Measurements from ENCODE around the gene R3HCC1L.

R3HCC1L gene

GRCh38 chr10:98134431-98135221, at the start of gene R3HCC1L:
TSS of gene R3HCC1L (plus strand) at chr10:98134657. CDS start at chr10:98208115, 73,458 bp downstream.
- peak; percentile 81 for DNase-seq (ENCODE audit: low spot score)

GRCh38 chr10:98085238-98085637, 49.2 kb upstream of the R3HCC1L start:
- DNase-seq (ENCODE audit: low spot score): no peak

GRCh38 chr10:98086837-98087708, 47.4 kb upstream of the R3HCC1L start:
- DNase-seq (ENCODE audit: low spot score): no peak

- DNase-seq (ENCODE audit: low spot score): peak; percentile 17
Measured at GRCh38 chr10:98088186-98088971, 46.1 kb upstream of the R3HCC1L start.

GRCh38 chr10:98090822-98091221, 43.6 kb upstream of the R3HCC1L start:
- no peak for DNase-seq (ENCODE audit: low spot score)

- no peak for DNase-seq (ENCODE audit: low spot score)
Measured at GRCh38 chr10:98096316-98096715, 38.1 kb upstream of the R3HCC1L start.

GRCh38 chr10:98096731-98097130, 37.7 kb upstream of the R3HCC1L start:
- no peak for DNase-seq (ENCODE audit: low spot score)

GRCh38 chr10:98097175-98097574, 37.3 kb upstream of the R3HCC1L start:
- no peak for DNase-seq (ENCODE audit: low spot score)

- no peak for DNase-seq (ENCODE audit: low spot score)
Measured at GRCh38 chr10:98097616-98098015, 36.8 kb upstream of the R3HCC1L start.

- DNase-seq (ENCODE audit: low spot score): no peak
Measured at GRCh38 chr10:98098247-98098646, 36.2 kb upstream of the R3HCC1L start.

GRCh38 chr10:98100476-98100875, 34.0 kb upstream of the R3HCC1L start:
- no peak for DNase-seq (ENCODE audit: low spot score)

GRCh38 chr10:98101366-98101765, 33.1 kb upstream of the R3HCC1L start:
- DNase-seq (ENCODE audit: low spot score): no peak

- no peak for DNase-seq (ENCODE audit: low spot score)
Measured at GRCh38 chr10:98104125-98104524, 30.3 kb upstream of the R3HCC1L start.

GRCh38 chr10:98106531-98106930, 27.9 kb upstream of the R3HCC1L start:
- no peak for DNase-seq (ENCODE audit: low spot score)

GRCh38 chr10:98107644-98108430, 26.6 kb upstream of the R3HCC1L start:
- peak; percentile 1 for DNase-seq (ENCODE audit: low spot score)

- no peak for DNase-seq (ENCODE audit: low spot score)
Measured at GRCh38 chr10:98110356-98110755, 24.1 kb upstream of the R3HCC1L start.

GRCh38 chr10:98115031-98115787, 19.2 kb upstream of the R3HCC1L start:
- DNase-seq (ENCODE audit: low spot score): no peak

- DNase-seq (ENCODE audit: low spot score): no peak
Measured at GRCh38 chr10:98119891-98120290, 14.6 kb upstream of the R3HCC1L start.

- no peak for DNase-seq (ENCODE audit: low spot score)
Measured at GRCh38 chr10:98125940-98126631, 8.4 kb upstream of the R3HCC1L start.

- DNase-seq (ENCODE audit: low spot score): no peak
Measured at GRCh38 chr10:98128802-98129201, 5.7 kb upstream of the R3HCC1L start.

All from globus pallidus (tissue), 1 donor.